Glomerular visceral epithelial cell (primary cell): ENCODE results near the gene TERB1.

Experiments used
- DNase-seq: peaks from one replicate; pipeline ENCODE4 v3.0.0-alpha.2; 2016; ENCODE audit errors: extremely low spot score

The TERB1 gene

DNA sequence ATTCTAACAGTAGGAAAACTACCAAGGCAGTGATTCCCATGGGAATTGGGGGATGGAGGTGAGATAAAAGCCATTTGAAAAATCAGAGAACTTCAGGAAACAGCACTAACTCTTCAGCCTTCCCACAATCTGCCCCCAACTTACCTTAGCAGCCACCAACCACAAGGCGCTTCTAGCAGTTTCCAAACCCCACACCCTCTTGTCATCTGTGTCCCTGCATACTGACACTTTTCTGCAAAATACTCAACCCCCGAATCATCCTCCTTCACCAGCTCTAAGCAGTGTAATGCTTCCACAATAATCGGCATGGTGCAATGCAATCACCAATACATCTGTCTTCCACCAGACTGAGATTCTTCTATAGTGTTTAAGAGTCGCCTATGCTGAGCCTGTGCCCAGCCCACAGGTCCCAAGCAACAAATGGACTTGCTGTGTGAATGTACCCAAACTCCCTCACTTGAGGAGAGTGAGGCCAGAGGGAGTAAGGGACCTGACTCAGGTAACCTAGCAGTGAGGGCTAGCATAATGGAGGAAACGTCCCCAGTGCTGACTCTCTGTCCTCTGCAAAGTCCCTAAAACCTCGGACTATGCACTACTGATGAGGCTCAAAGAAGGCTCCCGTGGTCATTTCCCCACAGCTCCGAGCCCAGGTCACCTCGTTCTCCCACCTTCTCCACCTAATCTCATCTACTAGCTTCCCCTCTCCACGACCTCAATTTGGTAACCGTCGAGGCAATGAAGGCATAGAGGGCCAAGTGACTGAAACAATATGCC is 50.9 kb downstream of the TERB1 start:
- DNase-seq, result no peak

DNA sequence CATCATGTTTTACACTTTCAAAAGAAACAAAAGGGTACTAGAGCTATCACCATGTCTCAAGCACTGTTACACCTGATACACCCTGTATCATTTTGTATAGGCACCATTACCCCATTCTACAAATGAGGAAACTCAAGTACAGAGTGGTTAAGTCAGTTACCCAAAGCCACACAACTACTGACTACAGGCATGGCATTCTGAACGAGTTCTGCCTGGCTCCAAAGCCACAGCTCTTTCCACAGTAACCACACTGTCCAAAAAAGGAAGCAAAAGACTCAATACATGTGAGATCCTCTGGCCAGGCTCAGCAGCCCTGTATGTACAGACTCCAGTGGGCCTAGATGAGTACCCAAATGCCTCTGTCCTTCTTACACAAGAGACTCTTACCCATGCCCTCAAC is 54.7 kb downstream of the TERB1 start:
- peak; percentile 31 for DNase-seq

DNA sequence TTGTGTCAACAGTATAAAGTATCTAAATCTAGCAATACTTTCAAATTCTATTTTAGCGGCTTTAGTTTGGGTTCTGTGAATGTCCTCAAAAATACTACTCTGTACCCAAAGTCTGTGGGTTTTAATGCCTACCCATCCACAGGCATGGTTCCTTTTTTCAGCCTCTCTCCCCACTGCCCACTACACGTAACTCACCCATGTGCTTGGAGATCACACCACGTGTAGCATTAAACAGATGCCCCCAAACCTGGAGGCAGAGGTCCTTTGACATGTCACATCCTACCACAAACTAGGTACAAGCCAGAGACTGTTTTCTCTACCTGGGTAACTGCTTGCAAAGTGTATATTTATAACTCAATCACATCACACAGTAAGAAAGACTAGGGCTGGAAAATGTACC is 55.3 kb downstream of the TERB1 start:
- DNase-seq, result no peak

DNA sequence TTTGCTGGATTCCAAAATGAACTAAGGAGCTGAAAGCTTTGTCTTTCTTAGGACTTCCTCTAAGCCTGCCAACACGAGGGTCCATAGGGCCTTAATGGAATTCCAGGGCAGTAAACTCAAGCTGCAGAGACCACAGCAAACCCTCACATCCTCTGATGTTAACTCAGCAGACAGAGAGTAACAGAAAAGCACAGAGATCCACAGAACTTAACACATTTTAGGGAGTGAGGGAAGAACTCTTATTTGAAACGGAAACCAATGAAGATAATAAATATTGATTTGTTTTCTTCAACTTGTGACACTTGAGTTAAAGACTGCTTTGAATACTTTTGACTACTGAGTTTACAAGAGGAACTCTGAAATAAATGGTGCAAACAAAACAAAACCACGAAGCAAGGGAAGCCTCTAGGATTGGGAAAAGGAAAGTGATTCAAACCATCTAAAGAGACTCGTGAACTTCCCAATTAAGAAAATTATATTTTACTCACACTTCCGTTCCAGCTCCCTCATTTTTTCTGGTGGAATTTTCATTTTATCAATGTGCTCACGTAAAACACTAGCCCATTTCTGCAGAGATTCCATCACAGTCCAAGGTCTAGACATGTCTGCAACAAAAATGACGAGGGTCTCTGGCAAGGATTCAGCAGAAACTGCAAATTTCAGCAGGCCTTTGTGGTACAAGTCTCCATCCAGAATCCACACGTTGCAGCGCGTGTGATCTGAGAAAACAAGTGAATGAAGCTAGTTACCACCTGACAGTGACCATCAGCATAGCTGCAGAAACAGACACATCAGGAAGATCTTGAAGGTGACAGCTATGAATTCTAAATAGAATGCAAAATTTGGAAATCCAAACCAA is 59.2 kb downstream of the TERB1 start:
- DNase-seq, result peak; percentile 40

DNA sequence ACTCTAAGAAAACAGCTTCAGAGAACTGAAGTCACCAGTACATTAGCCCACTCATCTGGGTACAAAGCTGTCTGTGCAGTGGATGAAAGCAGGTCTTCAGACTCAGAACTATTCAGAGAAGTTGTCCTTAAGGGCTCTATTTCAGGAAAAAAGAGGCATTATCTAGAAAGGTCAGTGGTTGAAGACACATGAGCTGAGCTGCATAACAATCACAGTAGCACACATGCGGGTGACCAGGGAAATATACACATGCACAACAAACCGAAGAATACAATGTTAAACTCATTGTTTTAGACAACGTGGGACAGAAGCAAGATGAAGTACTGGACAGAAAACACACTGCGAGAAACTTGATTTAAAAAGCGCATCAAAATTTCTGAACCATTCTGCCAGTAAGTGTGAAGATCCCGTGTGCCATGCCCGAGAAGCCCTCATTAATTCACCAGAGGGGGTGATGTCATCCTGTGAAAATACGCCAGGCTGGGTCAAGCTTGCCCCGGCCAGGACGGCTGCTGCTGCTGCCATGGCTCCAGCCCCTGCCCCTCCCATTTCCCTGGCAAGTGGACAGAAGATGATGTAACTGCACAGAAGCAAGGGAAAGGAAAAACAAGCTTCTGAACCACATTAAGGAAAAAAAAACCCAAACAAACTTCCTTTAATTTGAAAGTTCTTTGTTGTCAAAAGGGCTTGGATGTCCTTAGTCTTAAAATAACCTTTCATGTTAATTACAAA is 60.0 kb downstream of the TERB1 start:
- DNase-seq, result peak; percentile 89

DNA sequence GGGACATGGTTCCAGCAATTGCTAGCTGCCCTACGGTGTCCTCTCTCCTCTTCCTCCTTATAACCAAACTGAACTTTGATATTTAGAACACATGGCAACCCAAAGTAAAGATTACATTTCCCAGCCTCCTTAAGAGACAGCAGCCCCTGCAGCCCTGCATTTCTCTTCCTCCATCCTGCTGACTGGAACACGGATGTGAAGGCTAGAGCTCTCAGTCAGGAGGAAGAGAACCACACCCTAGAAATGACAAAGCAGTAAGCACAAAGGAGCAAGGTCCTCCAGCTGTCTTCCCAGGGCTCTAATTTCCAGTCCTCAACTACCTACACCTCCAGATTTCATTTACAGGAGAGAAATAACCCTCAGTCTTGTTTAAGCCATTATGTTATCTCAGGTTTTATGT is 60.9 kb downstream of the TERB1 start:
- no peak for DNase-seq

DNA sequence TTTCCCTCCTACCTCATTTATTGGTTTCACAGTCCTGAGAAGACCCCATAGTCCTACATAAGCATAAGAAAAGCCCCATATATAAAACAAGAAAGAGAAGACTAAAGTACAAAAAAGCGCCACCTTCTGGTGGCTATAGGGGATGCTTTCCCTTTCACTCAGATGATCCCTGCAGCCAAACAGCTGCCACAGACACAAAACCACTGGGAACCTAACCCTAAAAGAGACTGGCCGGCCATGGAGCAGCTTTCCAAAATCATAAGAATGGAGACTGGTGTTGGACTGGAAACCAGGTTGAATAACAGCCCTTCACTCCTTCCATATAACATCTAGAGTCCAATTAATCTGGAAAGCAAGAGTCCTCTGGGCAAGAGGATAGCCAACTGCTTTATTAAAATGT is 61.4 kb downstream of the TERB1 start:
- peak; percentile 41 for DNase-seq

DNA sequence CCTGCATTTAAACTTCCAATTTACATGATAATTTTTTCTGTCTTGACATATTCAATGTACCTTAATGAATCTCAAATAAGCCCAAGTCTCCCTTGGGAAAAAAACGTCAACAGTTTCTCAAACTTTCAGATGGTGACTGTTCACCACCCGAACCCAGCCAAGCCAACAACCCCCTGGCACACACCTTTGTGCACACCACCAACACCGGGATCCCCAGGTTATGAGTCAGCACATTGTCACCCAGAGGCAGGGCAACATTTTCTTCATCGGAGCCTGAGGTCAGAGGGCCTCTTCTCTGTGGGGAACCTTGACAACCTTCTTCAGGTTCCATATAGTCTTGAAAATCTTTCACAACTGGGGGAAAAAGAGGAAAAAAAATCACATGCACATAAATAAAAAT is 65.5 kb downstream of the TERB1 start:
- DNase-seq, result no peak

DNA sequence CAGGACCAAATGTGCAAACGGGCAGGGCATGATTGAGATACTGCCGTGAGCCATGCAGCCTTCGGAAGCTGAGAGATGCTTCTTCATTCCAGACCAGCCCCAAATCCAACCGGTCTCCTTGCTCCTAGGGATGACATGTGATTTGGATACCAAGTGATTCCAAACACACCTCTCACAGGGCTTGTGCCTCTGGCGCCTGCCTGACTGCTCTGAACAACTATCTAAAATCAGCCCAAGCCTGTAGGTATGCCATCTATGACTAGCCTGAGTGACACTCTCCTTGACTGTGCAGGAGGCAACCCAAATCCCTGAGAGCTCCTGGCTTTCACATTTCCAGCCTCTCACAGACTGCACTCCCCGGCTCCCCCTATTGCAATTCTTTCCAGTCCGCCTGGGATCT is 70.3 kb downstream of the TERB1 start:
- DNase-seq, result no peak

DNA sequence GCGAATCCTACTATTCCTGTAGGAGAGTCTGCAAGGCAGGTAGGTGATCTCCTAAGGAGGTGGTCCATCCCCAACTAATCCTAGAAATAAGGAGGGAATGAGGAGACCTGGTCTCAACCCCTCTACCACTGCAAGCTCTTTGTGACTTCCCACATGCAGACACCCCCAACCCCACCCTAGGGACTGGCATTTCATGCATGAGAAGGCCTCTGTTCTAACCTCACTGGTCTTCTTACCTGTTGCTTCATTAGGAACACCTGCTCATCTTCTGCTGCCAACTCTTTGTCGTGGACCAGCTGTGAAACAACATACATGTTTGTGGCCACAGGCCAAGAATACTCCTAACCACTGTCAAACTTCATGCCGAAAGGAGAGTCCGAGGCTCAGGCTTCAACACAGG is 72.6 kb downstream of the TERB1 start:
- DNase-seq, result no peak

DNA sequence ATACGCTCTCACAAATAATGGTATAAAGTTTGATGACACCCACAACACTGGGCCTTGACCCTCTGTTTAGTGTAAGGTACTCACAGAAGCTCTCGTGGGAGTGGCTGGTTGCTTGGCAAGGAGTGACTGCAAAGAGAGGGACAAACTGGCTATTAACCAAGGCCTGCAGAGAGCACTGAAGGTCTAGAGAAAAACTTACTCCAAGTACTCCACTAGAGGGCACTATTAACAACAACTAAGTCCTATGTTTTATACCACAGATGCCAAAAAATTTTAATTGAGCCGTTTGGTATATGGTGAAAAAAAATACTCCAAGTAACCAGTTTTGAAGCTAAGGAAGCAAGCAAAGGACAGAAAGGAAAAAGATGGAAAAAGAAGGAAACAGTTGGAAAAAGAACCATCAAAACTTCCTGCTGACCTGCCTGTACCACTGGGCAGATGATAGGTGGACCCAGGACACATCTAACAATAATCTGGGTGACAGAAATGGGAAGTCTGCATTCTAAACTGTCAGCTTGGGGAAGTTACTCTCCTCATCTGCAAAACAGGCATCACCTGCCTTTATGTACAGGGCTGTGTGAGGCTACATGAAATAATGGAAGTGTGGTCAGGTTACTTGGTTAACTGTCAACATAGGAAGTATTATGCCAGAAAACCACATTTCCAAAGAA is 73.1 kb downstream of the TERB1 start:
- DNase-seq, result peak; percentile 54

DNA sequence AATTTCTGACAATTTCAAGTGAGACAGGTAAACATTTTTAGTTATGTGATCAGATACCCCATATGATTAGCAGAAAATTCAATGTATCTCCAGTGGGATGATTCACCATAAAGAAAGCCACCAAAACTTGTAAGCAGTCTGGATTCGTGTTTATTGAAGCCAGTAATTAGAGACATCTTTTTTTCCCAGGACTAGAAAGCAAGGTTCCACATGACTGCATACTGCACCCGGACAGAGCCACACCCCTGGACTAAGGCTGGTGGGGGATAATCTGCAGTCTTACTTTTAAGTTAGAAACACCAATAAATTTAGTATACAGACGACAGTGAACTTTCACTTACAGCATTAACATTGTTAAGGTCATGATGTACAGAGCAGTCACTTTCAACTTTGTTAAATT is 80.6 kb downstream of the TERB1 start:
- DNase-seq, result peak; percentile 48

DNA sequence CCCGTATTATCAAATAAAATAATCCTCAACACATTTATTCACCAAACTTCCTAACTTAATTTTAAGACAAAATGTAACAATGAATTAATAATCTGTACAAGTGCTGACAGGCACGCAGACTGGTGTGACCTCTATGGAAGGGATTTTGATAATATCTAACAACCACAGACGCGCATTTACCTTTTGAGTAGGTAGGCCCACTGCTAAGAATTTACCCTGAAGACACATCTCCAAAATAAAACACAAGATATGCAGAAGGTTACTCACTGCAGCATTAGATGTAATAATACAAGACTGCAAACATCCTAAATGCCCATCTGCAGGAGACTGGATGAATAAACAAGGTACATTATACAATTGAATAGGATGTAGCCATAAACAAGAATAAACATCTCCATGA is 82.1 kb downstream of the TERB1 start:
- DNase-seq, result no peak

DNA sequence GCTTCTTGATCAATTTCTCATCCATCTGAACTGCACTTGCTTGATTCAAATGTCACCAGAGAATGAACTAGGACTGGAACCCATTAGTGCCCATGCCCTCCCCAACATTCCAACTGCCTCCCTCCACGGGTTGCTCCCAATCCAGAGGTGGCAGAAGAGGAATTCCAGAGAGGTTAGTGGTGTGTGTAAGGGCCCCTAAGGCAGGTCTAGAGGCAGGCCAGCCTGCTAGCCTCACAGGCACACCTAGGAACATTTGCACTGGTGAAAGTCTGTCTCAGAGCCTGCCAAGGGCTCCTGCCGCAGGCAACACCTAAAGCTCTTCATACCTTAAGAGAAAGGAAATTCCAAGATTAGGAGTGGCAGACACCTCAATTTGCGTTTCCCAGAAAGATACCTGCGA is 83.6 kb downstream of the TERB1 start:
- no peak for DNase-seq

DNA sequence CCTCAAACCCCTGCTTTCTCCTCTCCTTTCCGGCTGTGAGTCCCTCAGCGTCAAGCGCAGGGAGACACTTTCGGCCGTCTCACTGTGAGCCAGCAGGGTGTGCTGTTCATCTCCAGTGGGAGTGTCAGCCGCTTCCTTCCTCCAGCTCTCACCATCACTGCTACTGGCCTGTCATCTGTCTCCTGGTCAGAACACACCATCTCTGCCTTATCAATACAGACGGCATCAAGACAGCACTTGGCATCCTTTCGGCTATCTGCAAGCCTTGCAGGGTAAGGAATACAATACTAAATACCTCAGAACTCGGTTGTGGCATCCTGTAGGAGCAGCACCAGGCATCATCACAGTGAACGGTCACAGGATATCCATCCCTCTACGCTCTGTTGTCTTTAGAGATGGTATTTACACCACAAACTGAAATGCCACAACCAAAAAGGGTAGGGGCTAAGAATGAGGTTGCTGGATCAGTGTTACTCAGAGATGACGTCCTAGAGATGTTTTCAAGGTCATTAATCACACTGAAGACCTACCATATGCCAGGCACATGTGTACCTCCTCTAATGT is 84.2 kb downstream of the TERB1 start:
- DNase-seq, result peak; percentile 31

DNA sequence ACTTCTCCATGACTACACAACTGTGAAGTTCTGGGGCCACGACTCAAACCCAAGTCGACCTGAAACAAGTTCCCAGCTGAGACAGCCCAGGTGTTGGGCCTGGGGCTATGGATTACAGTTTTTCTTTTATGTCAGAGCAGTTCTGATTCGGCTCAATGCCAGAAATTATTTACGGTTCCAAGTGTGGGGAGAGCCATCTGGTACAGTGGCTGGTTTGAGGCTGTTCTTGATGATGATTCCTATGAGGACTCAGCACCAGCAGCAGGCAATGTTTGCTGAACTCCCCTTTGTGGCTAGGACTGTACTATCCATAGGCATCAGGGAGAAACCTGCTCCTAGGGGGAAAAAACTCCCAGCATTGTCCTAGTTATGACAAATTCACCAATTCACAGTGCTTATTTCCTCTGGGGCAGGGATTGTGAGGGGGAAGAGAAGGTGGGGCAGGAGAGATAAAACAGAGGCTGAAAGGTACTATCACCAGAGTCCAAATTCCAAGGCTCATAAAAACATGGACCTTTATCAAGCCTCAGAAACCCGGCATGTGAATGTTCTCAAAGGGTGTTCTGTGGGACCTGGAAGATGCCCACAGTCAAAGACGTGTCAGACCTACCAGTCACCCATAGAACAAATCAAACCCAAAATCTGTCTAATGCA is 86.6 kb downstream of the TERB1 start:
- DNase-seq, result no peak

DNA sequence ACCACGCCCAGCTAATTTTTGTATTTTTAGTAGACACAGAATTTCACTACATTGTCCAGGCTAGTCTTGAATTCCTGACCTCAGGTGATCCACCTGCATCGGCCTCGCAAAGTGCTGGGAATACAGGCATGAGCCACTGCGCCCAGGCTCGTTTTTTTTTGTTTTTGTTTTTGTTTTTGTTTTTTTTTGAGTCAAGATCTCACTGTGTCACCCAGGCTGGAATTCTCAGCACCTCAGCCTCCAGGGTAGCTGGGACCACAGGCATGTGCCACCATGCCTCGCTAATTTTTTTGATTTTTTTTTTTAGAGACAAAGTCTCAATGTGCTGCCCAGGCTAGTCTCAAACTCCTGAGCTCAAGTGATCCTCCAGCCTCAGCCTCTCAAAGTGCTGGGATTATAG is 87.3 kb downstream of the TERB1 start:
- no peak for DNase-seq

DNA sequence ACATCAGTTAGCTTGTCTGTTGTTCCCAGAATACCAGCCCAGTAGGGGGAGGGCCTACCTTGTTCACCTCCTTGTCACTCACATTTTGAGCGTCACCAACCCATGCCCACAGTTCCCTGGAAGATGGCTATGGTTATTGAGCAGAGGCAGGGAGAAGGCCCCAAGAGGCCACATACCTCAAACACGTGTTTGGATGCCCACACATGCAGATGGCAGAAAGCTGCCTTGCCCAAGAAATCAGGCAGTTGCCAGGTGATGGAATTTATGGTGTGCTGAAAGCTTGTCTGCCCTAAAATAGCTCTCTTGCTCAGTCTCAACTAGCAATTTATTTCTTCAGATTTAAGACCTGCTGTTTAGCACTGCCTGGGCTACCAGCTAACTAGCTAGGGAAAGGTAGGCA is 88.3 kb downstream of the TERB1 start:
- no peak for DNase-seq

DNA sequence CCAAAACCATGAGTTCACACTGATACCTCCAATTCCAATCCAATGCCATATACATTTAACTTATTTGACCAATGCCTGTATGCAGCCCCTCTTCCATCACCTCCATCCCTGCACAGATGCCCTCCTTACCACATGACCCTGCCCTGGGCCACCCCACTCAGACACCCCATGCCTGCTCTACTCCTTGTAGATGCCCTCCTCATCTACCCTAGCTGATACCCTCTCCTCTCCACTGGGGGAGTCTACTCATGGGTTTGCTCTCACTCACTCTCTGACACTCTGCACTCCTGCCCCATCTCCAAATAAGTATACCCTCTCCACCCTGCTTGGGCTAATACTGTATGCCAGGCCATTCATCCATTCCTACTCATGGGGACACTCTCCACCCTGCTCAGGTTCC is 88.9 kb downstream of the TERB1 start:
- no peak for DNase-seq

DNA sequence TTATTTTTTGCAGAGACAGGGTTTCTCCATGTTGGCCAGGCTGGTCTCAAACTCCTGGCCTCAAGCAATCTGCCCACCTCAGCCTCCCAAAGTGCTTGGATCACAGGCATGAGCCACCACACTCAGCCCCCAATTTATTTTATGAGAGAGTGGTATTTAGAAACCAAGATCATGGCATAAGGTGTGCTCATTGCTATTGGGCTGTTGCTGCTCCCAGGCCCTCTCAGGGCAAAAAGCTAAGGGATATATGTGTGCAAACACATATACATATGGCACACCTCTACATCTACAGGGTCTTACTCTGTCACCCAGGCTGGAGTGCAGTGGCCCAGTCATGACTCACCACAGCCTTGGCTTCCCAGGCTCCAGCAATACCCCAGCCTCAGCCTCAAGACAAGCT is 89.8 kb downstream of the TERB1 start:
- DNase-seq, result no peak

DNA sequence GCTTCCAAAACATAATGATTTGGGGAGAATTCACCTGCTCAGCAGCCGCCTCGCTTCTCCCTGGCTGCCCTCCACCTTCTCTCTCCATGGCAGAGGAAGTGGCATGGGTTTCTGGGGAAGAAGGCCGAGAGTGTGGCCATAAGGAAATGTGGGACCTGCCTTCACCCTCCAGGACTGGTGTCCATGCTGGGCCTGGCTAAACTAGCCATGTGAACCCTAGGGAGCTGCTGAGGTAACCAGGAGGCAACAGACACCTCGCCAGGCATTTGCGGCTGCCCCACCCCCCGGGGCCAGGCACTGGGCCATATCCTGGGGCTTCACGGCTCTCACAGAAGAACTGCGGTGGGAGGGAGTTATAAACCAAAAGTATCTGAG is 94.9 kb downstream of the TERB1 start:
- peak; percentile 61 for DNase-seq
